GM23338 (cell line): Measurements from ENCODE around the gene CLCN2. TPM values are rescaled to one million over a fixed set of nuclear protein-coding genes. Genes with fewer than 3 reads are reported as not detected.

Experiments
- ATAC-seq: fragments of 200-7000 bp; cut with Tn5 transposase; 3 replicates; pipeline ENCODE4 v1.9.1; 2020
- DNase-seq: peaks from one replicate; pipeline ENCODE4 v3.0.0-alpha.2; 2015; ENCODE audit warnings: low spot score
- H2AFZ ChIP-seq: fragments of 200-600 bp; sonication (generic); 2 replicates; pipeline ENCODE4 v1.8.0; 2016; ENCODE audit warnings: antibody characterized with exemption, mild to moderate bottlenecking, moderate library complexity
- H3F3A ChIP-seq: fragments of 200-600 bp; sonication (generic); replicated peaks from 2 replicates; pipeline ENCODE4 v1.8.0; 2017; ENCODE audit warnings: antibody characterized with exemption, mixed run types, low read depth
- H3K27ac ChIP-seq: fragments of 200-600 bp; sonication (generic); 2 replicates; pipeline ENCODE4 v1.6.1; 2016; ENCODE audit warnings: low read depth
- H3K27me3 ChIP-seq: fragments of 200-600 bp; sonication (generic); 2 replicates; pipeline ENCODE4 v1.8.0; 2016; ENCODE audit warnings: mild to moderate bottlenecking, mixed run types, moderate library complexity; ENCODE audit not compliant: insufficient read depth
- H3K36me3 ChIP-seq: fragments of 200-600 bp; sonication (generic); 2 replicates; pipeline ENCODE4 v1.8.0; 2016; ENCODE audit warnings: mild to moderate bottlenecking; ENCODE audit not compliant: insufficient read depth
- H3K4me1 ChIP-seq: fragments of 200-600 bp; sonication (generic); 2 replicates; pipeline ENCODE4 v1.8.0; 2016; ENCODE audit warnings: mild to moderate bottlenecking, moderate library complexity; ENCODE audit not compliant: insufficient read depth
- H3K4me2 ChIP-seq: fragments of 200-600 bp; sonication (generic); 2 replicates; pipeline ENCODE4 v1.7.1; 2017; ENCODE audit warnings: mixed run types
- H3K4me3 ChIP-seq: fragments of 200-600 bp; sonication (generic); 2 replicates; pipeline ENCODE4 v1.6.1; 2016; ENCODE audit warnings: mixed run types
- H3K79me2 ChIP-seq: fragments of 200-600 bp; sonication (generic); replicated peaks from 2 replicates; pipeline ENCODE4 v1.8.0; 2017; ENCODE audit warnings: mild to moderate bottlenecking; ENCODE audit not compliant: insufficient read depth
- H3K9me2 ChIP-seq: fragments of 200-600 bp; sonication (generic); 2 replicates; pipeline ENCODE4 v1.8.0; 2017; ENCODE audit not compliant: insufficient read depth
- H4K20me1 ChIP-seq: fragments of 200-600 bp; sonication (generic); replicated peaks from 2 replicates; pipeline ENCODE4 v1.8.0; 2017; ENCODE audit warnings: mild to moderate bottlenecking; ENCODE audit not compliant: insufficient read depth
- H3K27ac Mint-ChIP-seq: 2 replicates; pipeline ENCODE4 v1.8.0; 2020; ENCODE audit warnings: inconsistent platforms, mild to moderate bottlenecking, moderate library complexity, mixed read lengths
- H3K27me3 Mint-ChIP-seq: 3 replicates; pipeline ENCODE4 v1.8.0; 2022; ENCODE audit warnings: low read depth, mild to moderate bottlenecking, moderate library complexity, mixed read lengths, inconsistent platforms; ENCODE audit not compliant: insufficient read depth, poor library complexity
- H3K36me3 Mint-ChIP-seq: 3 replicates; pipeline ENCODE4 v1.8.0; 2021; ENCODE audit warnings: low read depth, mild to moderate bottlenecking, inconsistent platforms, moderate library complexity, mixed read lengths
- H3K4me1 Mint-ChIP-seq: 3 replicates; pipeline ENCODE4 v1.8.0; 2020; ENCODE audit warnings: mild to moderate bottlenecking, inconsistent platforms, mixed read lengths
- H3K4me3 Mint-ChIP-seq: 3 replicates; pipeline ENCODE4 v1.8.0; 2021; ENCODE audit warnings: moderate library complexity, mild to moderate bottlenecking, inconsistent platforms, mixed read lengths
- H3K9me3 Mint-ChIP-seq: 3 replicates; pipeline ENCODE4 v1.8.0; 2020; ENCODE audit warnings: moderate library complexity, mild to moderate bottlenecking, inconsistent platforms, mixed read lengths
- CREB1 ChIP-seq: fragments of 250-450 bp; sonication (Bioruptor Pico); IDR thresholded peaks from 2 replicates; pipeline ENCODE4 v1.5.0; 2020; ENCODE audit warnings: low read depth, mild to moderate bottlenecking, moderate library complexity
- CTCF ChIP-seq, 2 experiments: fragments of 200-600 bp in 1 of 2; sonication (generic) in 1 of 2; conservative IDR thresholded peaks; 2 replicates each; pipeline versions ENCODE4 v1.5.1 to v1.6.1; 2016 to 2017; ENCODE audit warnings: antibody characterized with exemption in 2 of 2, low read depth in 2 of 2, mild to moderate bottlenecking in 2 of 2, moderate library complexity in 1 of 2
- ETS1 ChIP-seq: IDR thresholded peaks from 2 replicates; pipeline ENCODE4 v1.6.1; 2016; ENCODE audit warnings: antibody characterized with exemption
- EZH2 ChIP-seq: fragments of 200-600 bp; sonication (generic); IDR thresholded peaks from one replicate; pipeline ENCODE4 v1.8.0; 2017; ENCODE audit warnings: antibody characterized with exemption, mild to moderate bottlenecking, low read depth; ENCODE audit not compliant: unreplicated experiment
- EZH2phosphoT487 ChIP-seq: fragments of 200-600 bp; sonication (generic); IDR thresholded peaks from one replicate; pipeline ENCODE4 v1.8.1; 2018; ENCODE audit warnings: antibody characterized with exemption; ENCODE audit not compliant: unreplicated experiment
- JUNB ChIP-seq: IDR thresholded peaks from one replicate; pipeline ENCODE4 v1.6.1; 2016; ENCODE audit warnings: antibody characterized with exemption; ENCODE audit not compliant: unreplicated experiment
- REST ChIP-seq: IDR thresholded peaks from one replicate; pipeline ENCODE4 v1.6.1; 2018; ENCODE audit warnings: antibody characterized with exemption; ENCODE audit not compliant: unreplicated experiment
- ZNF114 ChIP-seq: fragments of 250-450 bp; sonication (Bioruptor Pico); IDR thresholded peaks from 2 replicates; pipeline ENCODE4 v1.5.0; 2020; ENCODE audit warnings: mild to moderate bottlenecking, moderate library complexity
- ZNF462 ChIP-seq: fragments of 250-450 bp; sonication (Bioruptor Pico); IDR thresholded peaks from 2 replicates; pipeline ENCODE4 v1.5.0; 2020; ENCODE audit warnings: mild to moderate bottlenecking, moderate library complexity
- polyA plus RNA-seq: library from polyadenylated mRNA; unstranded; fragments of >200 nt; fragmentation: Nextera tagmentation; extraction: Ambion mirVana; gene quantifications from 2 replicates; pipeline ENCODE4 v1.2.1, GENCODE V29; 2016
- total RNA-seq: library from RNA; depleted of rRNA; stranded (reverse); fragments of >200 nt; shearing (Covaris generic); gene quantifications from 2 replicates; pipeline ENCODE4 v1.2.3, GENCODE V29; 2014

CLCN2 gene
- total and polyA plus RNA-seq, 2 experiments from 2014 or later: 7.0 to 9.2 TPM

- no peak overlapping the region for H3K4me3 ChIP-seq
- no peaks in the 10 kb centered on the region for H3K9me2 ChIP-seq
- peaks cover 9% of the 10 kb centered on the region for H3K79me2 ChIP-seq
- H3K36me3 ChIP-seq: peaks cover 31% of the 10 kb centered on the region
- no peak overlapping the region for H2AFZ ChIP-seq
- H3K9me3 Mint-ChIP-seq: no peaks in the 10 kb centered on the region
- peaks cover 10% of the 10 kb centered on the region; the same call in 1 of the 2 replicates for H3F3A ChIP-seq
- no peak for DNase-seq
- peaks cover 15% of the 10 kb centered on the region for H3K27me3 Mint-ChIP-seq
- TF ChIP-seq CTCF (conservative IDR thresholded peaks at IDR 0.05; ENCODE audit: low read depth in 2 of 2) (peak in 1 of 2 experiments; percentile 14; a peak in 1 of 4 replicates), ZNF114 (no peak), ZNF462 (CRISPR knock-in tag) (no peak)
- H3K4me3 Mint-ChIP-seq: no peak overlapping the region
- no peaks in the 10 kb centered on the region for H3K27me3 ChIP-seq
- peaks cover 66% of the 10 kb centered on the region for H3K36me3 Mint-ChIP-seq
- 0 out of 2 replicates have a peak, but pooled peaks cover 13% of the 10 kb centered on the region for H4K20me1 ChIP-seq
- no peaks in the 10 kb centered on the region for H3K4me1 ChIP-seq
- no peak overlapping the region for H3K27ac Mint-ChIP-seq
- H3K4me2 ChIP-seq: no peak overlapping the region
- ATAC-seq: no peak
- H3K4me1 Mint-ChIP-seq: no peaks in the 10 kb centered on the region
- no peak overlapping the region for H3K27ac ChIP-seq
Measured at GRCh38 chr3:184308744-184309143, 52.7 kb downstream of the CLCN2 start.

- no peak for ATAC-seq
- H2AFZ ChIP-seq: no peak overlapping the region
- TF ChIP-seq CREB1 (no peak), EZH2 (no peak), EZH2phosphoT487 (no peak), ZNF114 (no peak), JUNB (no peak), REST (no peak), ETS1 (no peak)
Measured at GRCh38 chr3:184307915-184308314, 53.5 kb downstream of the CLCN2 start.

More at GRCh38 chr3:184307915-184308314, 53.5 kb downstream of the CLCN2 start:
- H3K4me1 Mint-ChIP-seq: no peaks in the 10 kb centered on the region
- Histone ChIP-seq H3K4me1 (no peaks in the 10 kb centered on the region), H3K36me3 (peaks cover 39% of the 10 kb centered on the region), H3K27ac (no peak overlapping the region), H3K4me2 (no peak overlapping the region), H3K27me3 (no peaks in the 10 kb centered on the region), H3K9me2 (no peaks in the 10 kb centered on the region), H3K79me2 (peaks cover 9% of the 10 kb centered on the region), H4K20me1 (peaks cover 18% of the 10 kb centered on the region; the same call in 1 of the 2 replicates), H3F3A (peaks cover 7% of the 10 kb centered on the region; the same call in 1 of the 2 replicates), H3K4me3 (no peak overlapping the region)
- no peak overlapping the region for H3K4me3 Mint-ChIP-seq
- no peak overlapping the region for H3K27ac Mint-ChIP-seq
- DNase-seq: no peak
- H3K27me3 Mint-ChIP-seq: peaks cover 10% of the 10 kb centered on the region
- H3K9me3 Mint-ChIP-seq: no peaks in the 10 kb centered on the region
- H3K36me3 Mint-ChIP-seq: peaks cover 74% of the 10 kb centered on the region
